HCT116 (cell line): ENCODE measurements around the gene XPO4. TPM values are rescaled to one million over a fixed set of nuclear protein-coding genes. Genes with fewer than 3 reads are reported as not detected.

Experiments used
- ATAC-seq: fragments of 200-7000 bp; cut with Tn5 transposase; 2 replicates; pipeline ENCODE4 v1.9.1; 2020; ENCODE audit warnings: mild to moderate bottlenecking, moderate library complexity
- BruUV-seq: library from RNA; stranded (reverse); fragments of 400-500 nt; replicated peaks from 2 replicates; lab custom pipeline; 2021; lab: Mats Ljungman, UMichigan
- CTCF ChIA-PET: fragments of 300-600 bp; sonication (Branson Sonifier 250); formaldehyde crosslinking; loops from one replicate; lab custom pipeline; 2021; ENCODE audit warnings: antibody characterized with exemption; lab: Charles Lee
- POLR2A ChIA-PET: fragments of 300-600, 350-600 bp; sonication (Branson Sonifier 250); formaldehyde crosslinking; loops from one replicate; lab custom pipeline; 2021; ENCODE audit warnings: antibody characterized with exemption; lab: Charles Lee
- RAD21 ChIA-PET, 2 experiments: fragments of 300-600 bp; sonication (Branson Sonifier 250); formaldehyde crosslinking; loops; one replicate each; lab custom pipeline; 2023; ENCODE audit warnings: low total read pairs in 2 of 2; ENCODE audit not compliant: uncharacterized antibody in 2 of 2, unreplicated experiment in 2 of 2, low non-redundant PET in 1 of 2; lab: Charles Lee
- DNase-seq: peaks from one replicate; pipeline ENCODE4 v3.0.0-alpha.2; 2010; ENCODE audit warnings: low read depth, low spot score
- H2AFZ ChIP-seq: fragments of 200-600 bp; shearing (Covaris generic), sonication (generic); 2 replicates; pipeline ENCODE4 v1.6.1; 2017; ENCODE audit warnings: low read depth, mixed run types, mixed read lengths, antibody characterized with exemption, low read length; ENCODE audit not compliant: poor library complexity, severe bottlenecking
- H3K27ac ChIP-seq: 2 replicates; pipeline ENCODE4 v1.5.1; 2012; ENCODE audit warnings: low read depth, low read length
- H3K27me3 ChIP-seq: fragments of 200-600 bp; sonication (generic); 2 replicates; pipeline ENCODE4 v1.6.1; 2016; ENCODE audit warnings: mixed run types, low read length, mixed read lengths; ENCODE audit not compliant: insufficient read depth
- H3K36me3 ChIP-seq, 2 experiments: fragments of 200-500 bp in 1 of 2; fragments of 200-600 bp in 1 of 2; sonication (Bioruptor generic) in 1 of 2; sonication (generic) in 1 of 2; 2 replicates each; pipeline versions ENCODE4 v1.5.1 to v1.6.1; 2014 to 2016; ENCODE audit warnings: low read length in 2 of 2, inconsistent platforms in 1 of 2, mixed read lengths in 1 of 2, mixed run types in 1 of 2; ENCODE audit not compliant: insufficient read depth in 2 of 2, control insufficient read depth in 1 of 2
- H3K4me1 ChIP-seq, 2 experiments: fragments of 200-600 bp in 1 of 2; sonication (generic) in 1 of 2; 2 replicates each; pipeline versions ENCODE4 v1.5.1 to v1.6.1; 2012 to 2017; ENCODE audit warnings: low read length in 2 of 2, inconsistent platforms in 1 of 2, mild to moderate bottlenecking in 1 of 2, mixed read lengths in 1 of 2, mixed run types in 1 of 2, moderate library complexity in 1 of 2; ENCODE audit not compliant: insufficient read depth in 2 of 2, control insufficient read depth in 1 of 2
- H3K4me2 ChIP-seq: fragments of 200-600 bp; sonication (generic); 2 replicates; pipeline ENCODE4 v1.6.1; 2017; ENCODE audit warnings: mixed run types, low read length, mixed read lengths
- H3K4me3 ChIP-seq, 2 experiments: fragments of 200-600 bp in 1 of 2; sonication (generic) in 1 of 2; replicated peaks in 1 of 2; 2 replicates each; pipeline ENCODE4 v1.5.1; 2011 to 2016; ENCODE audit warnings: low read length in 2 of 2, control low read depth in 1 of 2, low read depth in 1 of 2, mild to moderate bottlenecking in 1 of 2, mixed read lengths in 1 of 2, mixed run types in 1 of 2
- H3K79me2 ChIP-seq: fragments of 200-600 bp; sonication (generic); 2 replicates; pipeline ENCODE4 v1.6.1; 2017; ENCODE audit warnings: mild to moderate bottlenecking, mixed run types, low read length, moderate library complexity, mixed read lengths; ENCODE audit not compliant: insufficient read depth
- H3K9ac ChIP-seq: fragments of 200-600 bp; sonication (generic); 2 replicates; pipeline ENCODE4 v1.6.1; 2016; ENCODE audit warnings: low read length, mixed read lengths
- H3K9me2 ChIP-seq: fragments of 200-600 bp; sonication (generic), shearing (Covaris generic); 2 replicates; pipeline ENCODE4 v1.6.1; 2017; ENCODE audit warnings: mixed run types, mild to moderate bottlenecking, moderate library complexity; ENCODE audit not compliant: insufficient read depth
- H3K9me3 ChIP-seq, 2 experiments: fragments of 200-500 bp in 1 of 2; fragments of 200-600 bp in 1 of 2; sonication (Bioruptor generic) in 1 of 2; sonication (generic) in 1 of 2; 2 replicates each; pipeline ENCODE4 v1.6.1; 2014 to 2017; ENCODE audit warnings: low read length in 2 of 2, mixed read lengths in 2 of 2, inconsistent platforms in 1 of 2, low read depth in 1 of 2, mild to moderate bottlenecking in 1 of 2, mixed run types in 1 of 2, moderate library complexity in 1 of 2; ENCODE audit not compliant: control insufficient read depth in 1 of 2, insufficient read depth in 1 of 2
- H4K20me1 ChIP-seq: fragments of 200-600 bp; sonication (generic), shearing (Covaris generic); 2 replicates; pipeline ENCODE4 v1.6.1; 2017; ENCODE audit warnings: mixed run types, mild to moderate bottlenecking, moderate library complexity; ENCODE audit not compliant: insufficient read depth
- ATF3 ChIP-seq: IDR thresholded peaks from 2 replicates; pipeline ENCODE4 v1.6.1; 2012
- CEBPB ChIP-seq: IDR thresholded peaks from 2 replicates; pipeline ENCODE4 v1.6.1; 2012; ENCODE audit warnings: low read depth
- CTCF ChIP-seq, 3 experiments: fragments of 200-600 bp in 1 of 3; sonication (generic) in 1 of 3; IDR thresholded peaks in 2 of 3; conservative IDR thresholded peaks in 1 of 3; 2 replicates each; pipeline ENCODE4 v1.5.1; 2012 to 2017; ENCODE audit warnings: low read depth in 2 of 3, low read length in 2 of 3, antibody characterized with exemption in 1 of 3, borderline replicate concordance in 1 of 3, control low read depth in 1 of 3, mild to moderate bottlenecking in 1 of 3, mixed read lengths in 1 of 3, mixed run types in 1 of 3, moderate library complexity in 1 of 3; ENCODE audit not compliant: insufficient read depth in 1 of 3
- ELF1 ChIP-seq: IDR thresholded peaks from 2 replicates; pipeline ENCODE4 v1.6.1; 2012; ENCODE audit warnings: low read depth, borderline replicate concordance
- EZH2phosphoT487 ChIP-seq: fragments of 200-600 bp; IDR thresholded peaks from 2 replicates; pipeline ENCODE4 v1.6.1; 2018; ENCODE audit warnings: antibody characterized with exemption, borderline replicate concordance
- FOSL1 ChIP-seq: IDR thresholded peaks from 2 replicates; pipeline ENCODE4 v1.6.1; 2012; ENCODE audit warnings: low read depth
- JUND ChIP-seq: IDR thresholded peaks from 2 replicates; pipeline ENCODE4 v1.6.1; 2012
- MAX ChIP-seq: IDR thresholded peaks from 2 replicates; pipeline ENCODE4 v1.6.1; 2012
- POLR2A ChIP-seq: IDR thresholded peaks from 2 replicates; pipeline ENCODE4 v1.7.0; 2011; ENCODE audit warnings: borderline replicate concordance; ENCODE audit not compliant: insufficient read depth, insufficient read length; ENCODE audit errors: extremely low read depth
- RAD21 ChIP-seq: IDR thresholded peaks from 2 replicates; pipeline ENCODE4 v1.6.1; 2012; ENCODE audit warnings: low read depth, mild to moderate bottlenecking
- SIN3A ChIP-seq: IDR thresholded peaks from 2 replicates; pipeline ENCODE4 v1.6.1; 2012; ENCODE audit warnings: low read depth
- SRF ChIP-seq: IDR thresholded peaks from 2 replicates; pipeline ENCODE4 v1.6.1; 2012; ENCODE audit warnings: low read depth
- TCF7L2 ChIP-seq: IDR thresholded peaks from 2 replicates; pipeline ENCODE4 v1.7.0; 2011; ENCODE audit warnings: borderline replicate concordance, inconsistent platforms; ENCODE audit not compliant: insufficient read depth, insufficient read length; ENCODE audit errors: extremely low read depth
- YY1 ChIP-seq: IDR thresholded peaks from 2 replicates; pipeline ENCODE4 v1.6.1; 2011; ENCODE audit warnings: low read length, low read depth, moderate library complexity, mild to moderate bottlenecking; ENCODE audit not compliant: insufficient replicate concordance; ENCODE audit errors: extremely low read depth
- ZBTB33 ChIP-seq: IDR thresholded peaks from 2 replicates; pipeline ENCODE4 v1.6.1; 2011; ENCODE audit warnings: mild to moderate bottlenecking, low read length, moderate library complexity; ENCODE audit not compliant: insufficient replicate concordance; ENCODE audit errors: extremely low read depth
- ZFX ChIP-seq: fragments of 450-650 bp; IDR thresholded peaks from 2 replicates; pipeline ENCODE4 v1.6.1; 2017
- ZNF274 ChIP-seq: fragments of 200-500 bp; sonication (Bioruptor generic); IDR thresholded peaks from 2 replicates; pipeline ENCODE4 v1.6.1; 2014; ENCODE audit warnings: mild to moderate bottlenecking, low read depth, low read length, inconsistent platforms
- intact Hi-C: fragments of 100-400 bp; cut with micrococcal nuclease; formaldehyde crosslinking; loops from 2 replicates; pipeline ENCODE4 v1.10.0; 2022
- total RNA-seq: library from RNA; stranded (reverse); gene quantifications from one replicate; pipeline ENCODE4 v1.2.1, GENCODE V29; 2021; ENCODE audit not compliant: unreplicated experiment
- TF ChIP-seq, protein P1 (sequence below): IDR thresholded peaks from 2 replicates; pipeline ENCODE4 v1.6.1; 2012; ENCODE audit warnings: low read depth

The XPO4 gene
- total RNA-seq, 1 experiment from 2014 or later = 29.7 TPM

DNA sequence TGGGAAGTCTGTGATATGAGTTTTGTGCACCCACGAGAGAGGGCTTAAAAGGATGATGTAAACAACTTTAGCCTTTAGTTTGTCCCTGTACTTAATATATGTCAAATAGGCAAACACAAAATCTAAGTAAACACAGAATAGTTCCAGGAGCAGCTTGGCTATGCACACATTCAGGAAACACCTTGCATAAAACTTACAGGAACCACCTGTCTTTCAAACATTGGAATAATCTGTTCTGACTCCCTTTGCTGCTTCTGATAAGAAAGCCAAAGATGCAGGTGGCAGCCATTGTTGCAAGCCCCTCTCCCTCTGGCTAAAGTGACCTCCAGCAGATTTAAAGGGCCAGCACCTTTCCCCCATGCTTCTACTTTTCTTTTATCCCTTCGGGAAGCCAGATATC lies 133.5 kb downstream of the XPO4 start:
- no peaks in the 10 kb centered on the region for H3K9me2 ChIP-seq
- intact Hi-C loops = no loop called here
- no peaks in the 10 kb centered on the region for H3K27me3 ChIP-seq
- no peak overlapping the region for H3K27ac ChIP-seq
- no peak overlapping the region for H3K9ac ChIP-seq
- DNase-seq (no peak), ATAC-seq (no peak)
- BruUV-seq = no TSS peak
- H3K36me3 ChIP-seq = 0 out of 4 replicates have a peak, but pooled peaks cover 0 to 4% of the 10 kb centered on the region in 2 experiments
- H3K79me2 ChIP-seq = peaks cover 25% of the 10 kb centered on the region
- no peaks in the 10 kb centered on the region for H4K20me1 ChIP-seq
- 0 out of 4 replicates have a peak, but pooled peaks cover 0 to 4% of the 10 kb centered on the region in 2 experiments for H3K9me3 ChIP-seq
- ChIA-PET RAD21 (no interaction called here), CTCF (no interaction called here), POLR2A (no interaction called here)
- no peak overlapping the region for H3K4me3 ChIP-seq
- H2AFZ ChIP-seq = no peak overlapping the region
- H3K4me2 ChIP-seq = no peak overlapping the region
- TF ChIP-seq RAD21 (no peak), CEBPB (no peak), YY1 (no peak), EZH2phosphoT487 (no peak), ZBTB33 (no peak), POLR2A (no peak), SRF (no peak), TCF7L2 (no peak), ATF3 (no peak), MAX (no peak), ZNF274 (no peak), ELF1 (no peak), JUND (no peak), CTCF (IDR thresholded peaks at IDR 0.05 in 2 of 3, conservative IDR thresholded peaks at IDR 0.05 in 1 of 3; ENCODE audit: borderline replicate concordance in 1 of 3, insufficient read depth in 1 of 3, low read depth in 2 of 3, low read length in 2 of 3) (no peak), ZFX (no peak), FOSL1 (no peak), SIN3A (no peak)
- TF ChIP-seq, protein P1, sequence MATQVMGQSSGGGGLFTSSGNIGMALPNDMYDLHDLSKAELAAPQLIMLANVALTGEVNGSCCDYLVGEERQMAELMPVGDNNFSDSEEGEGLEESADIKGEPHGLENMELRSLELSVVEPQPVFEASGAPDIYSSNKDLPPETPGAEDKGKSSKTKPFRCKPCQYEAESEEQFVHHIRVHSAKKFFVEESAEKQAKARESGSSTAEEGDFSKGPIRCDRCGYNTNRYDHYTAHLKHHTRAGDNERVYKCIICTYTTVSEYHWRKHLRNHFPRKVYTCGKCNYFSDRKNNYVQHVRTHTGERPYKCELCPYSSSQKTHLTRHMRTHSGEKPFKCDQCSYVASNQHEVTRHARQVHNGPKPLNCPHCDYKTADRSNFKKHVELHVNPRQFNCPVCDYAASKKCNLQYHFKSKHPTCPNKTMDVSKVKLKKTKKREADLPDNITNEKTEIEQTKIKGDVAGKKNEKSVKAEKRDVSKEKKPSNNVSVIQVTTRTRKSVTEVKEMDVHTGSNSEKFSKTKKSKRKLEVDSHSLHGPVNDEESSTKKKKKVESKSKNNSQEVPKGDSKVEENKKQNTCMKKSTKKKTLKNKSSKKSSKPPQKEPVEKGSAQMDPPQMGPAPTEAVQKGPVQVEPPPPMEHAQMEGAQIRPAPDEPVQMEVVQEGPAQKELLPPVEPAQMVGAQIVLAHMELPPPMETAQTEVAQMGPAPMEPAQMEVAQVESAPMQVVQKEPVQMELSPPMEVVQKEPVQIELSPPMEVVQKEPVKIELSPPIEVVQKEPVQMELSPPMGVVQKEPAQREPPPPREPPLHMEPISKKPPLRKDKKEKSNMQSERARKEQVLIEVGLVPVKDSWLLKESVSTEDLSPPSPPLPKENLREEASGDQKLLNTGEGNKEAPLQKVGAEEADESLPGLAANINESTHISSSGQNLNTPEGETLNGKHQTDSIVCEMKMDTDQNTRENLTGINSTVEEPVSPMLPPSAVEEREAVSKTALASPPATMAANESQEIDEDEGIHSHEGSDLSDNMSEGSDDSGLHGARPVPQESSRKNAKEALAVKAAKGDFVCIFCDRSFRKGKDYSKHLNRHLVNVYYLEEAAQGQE = no peak
- H3K4me1 ChIP-seq = peaks cover 8 to 9% of the 10 kb centered on the region in 2 experiments; a peak in 3 of 4 replicates
